Measurements from ENCODE around the gene NRGN.

The NRGN gene

DNA sequence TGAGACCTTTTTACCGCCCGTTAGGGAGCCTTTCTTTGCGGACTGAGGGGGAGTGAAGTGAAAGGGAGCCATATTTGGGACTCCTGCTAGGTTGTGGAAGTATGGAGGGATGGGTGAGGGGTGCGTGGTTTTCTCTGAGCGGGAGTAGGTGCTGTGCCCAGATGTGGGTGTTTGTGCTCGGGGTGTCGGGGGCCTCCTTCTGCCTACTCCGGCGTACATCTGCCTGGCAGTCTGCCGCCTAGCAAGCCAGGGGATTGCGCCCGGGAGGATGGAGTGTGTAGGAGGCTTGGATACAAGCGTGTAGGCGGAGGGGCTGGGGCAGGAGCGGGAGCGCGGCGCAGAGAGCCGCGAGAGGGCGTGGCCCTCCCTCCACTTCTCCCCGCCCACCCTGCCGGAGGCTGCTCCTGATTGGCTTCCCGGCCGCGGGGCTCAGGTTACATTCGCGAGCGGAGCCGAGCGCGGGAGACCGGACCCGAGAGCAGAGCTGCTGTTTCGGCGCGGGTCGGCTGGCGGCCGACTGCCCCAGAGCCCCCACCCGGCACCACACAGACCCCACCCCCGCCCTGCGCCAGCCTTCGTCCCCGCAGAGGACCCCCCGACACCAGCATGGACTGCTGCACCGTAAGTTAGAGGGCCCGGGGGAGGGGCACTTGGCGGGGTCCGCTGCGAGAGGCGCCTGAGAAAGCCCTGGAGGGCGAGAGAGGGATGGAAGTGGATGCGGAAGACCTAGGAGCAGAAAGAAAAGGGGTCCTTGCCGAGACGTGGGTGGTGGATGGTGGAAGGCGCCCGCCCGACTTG is at the start of gene NRGN:
TSS of gene NRGN (plus strand) at position 464 of the 798 bp plus-strand sequence. CDS start at position 607, 143 bp downstream.
- Histone ChIP-seq H3K9ac (ENCODE audit: low read depth in 1 of 2, low read length in 2 of 2) (peak within 1 kb of the TSS; percentile 35 to 38), H3K27ac (ENCODE audit: low read depth, low read length) (no peak within 1 kb of the TSS), H3K9me3 (ENCODE audit: control insufficient read depth in 1 of 2, low read length in 2 of 2) (no peaks in the 10 kb centered on the region), H3K36me3 (ENCODE audit: control insufficient read depth in 1 of 2, insufficient read depth in 2 of 2, low read length in 2 of 2) (no peaks in the 10 kb centered on the region), H3K27me3 (ENCODE audit: control insufficient read depth in 1 of 2, insufficient read depth in 2 of 2, low read length in 2 of 2) (peaks cover 36 to 40% of the 10 kb centered on the region in 2 donors), H3K4me1 (ENCODE audit: control insufficient read depth in 1 of 2, insufficient read depth in 2 of 2, low read length in 2 of 2) (peaks cover 15 to 17% of the 10 kb centered on the region in 2 donors), H3K4me3 (ENCODE audit: low read depth in 1 of 2, low read length in 2 of 2) (peak within 1 kb of the TSS; percentile 63 to 70)

DNA sequence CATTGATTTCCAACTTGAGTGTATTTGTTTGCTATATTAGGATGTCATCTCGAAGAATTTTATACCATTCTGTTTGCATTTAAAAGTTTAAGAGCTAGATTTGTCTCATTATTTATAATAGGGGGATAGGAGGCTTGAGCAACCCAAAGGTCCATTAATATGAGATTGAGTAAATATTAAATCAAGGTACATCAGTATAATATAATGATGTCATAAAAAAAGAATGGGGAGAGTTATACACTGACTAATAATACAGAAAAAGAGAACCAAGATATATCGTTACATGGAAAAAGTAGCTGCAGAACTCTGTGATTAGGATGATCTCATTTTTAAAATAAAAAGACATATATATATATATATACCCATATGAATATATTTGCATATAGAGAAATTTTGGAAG is 46.6 kb upstream of the NRGN start:
- Histone ChIP-seq H3K27ac (ENCODE audit: low read depth, low read length) (no peak overlapping the region), H3K9ac (ENCODE audit: low read depth in 1 of 2, low read length in 2 of 2) (no peak overlapping the region), H3K27me3 (ENCODE audit: control insufficient read depth in 1 of 2, insufficient read depth in 2 of 2, low read length in 2 of 2) (no peaks in the 10 kb centered on the region), H3K9me3 (ENCODE audit: control insufficient read depth in 1 of 2, low read length in 2 of 2) (no peaks in the 10 kb centered on the region), H3K4me3 (ENCODE audit: low read depth in 1 of 2, low read length in 2 of 2) (no peak overlapping the region), H3K4me1 (ENCODE audit: control insufficient read depth in 1 of 2, insufficient read depth in 2 of 2, low read length in 2 of 2) (no peaks in the 10 kb centered on the region), H3K36me3 (ENCODE audit: control insufficient read depth in 1 of 2, insufficient read depth in 2 of 2, low read length in 2 of 2) (no peaks in the 10 kb centered on the region)

DNA sequence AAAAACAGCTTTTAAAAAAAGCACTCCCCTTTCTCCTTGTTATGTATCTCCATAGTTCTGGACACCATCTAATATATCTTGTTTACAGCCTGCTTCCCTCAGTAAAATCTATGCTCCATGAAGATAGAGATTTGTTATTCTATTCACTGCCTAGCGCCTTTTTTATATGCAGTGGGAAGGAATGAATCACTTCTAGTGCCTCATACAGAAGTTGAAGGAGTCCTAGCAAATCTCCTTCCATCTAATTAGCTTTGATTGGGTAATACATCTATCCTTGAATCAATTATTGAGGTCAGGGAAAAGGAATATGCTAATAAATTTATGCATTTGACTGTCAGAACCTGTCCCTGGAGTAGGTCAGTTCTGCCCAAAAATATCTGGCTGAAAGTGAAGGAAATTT is 40.2 kb upstream of the NRGN start:
- Histone ChIP-seq H3K9ac (ENCODE audit: low read depth in 1 of 2, low read length in 2 of 2) (no peak overlapping the region), H3K4me1 (ENCODE audit: control insufficient read depth in 1 of 2, insufficient read depth in 2 of 2, low read length in 2 of 2) (no peaks in the 10 kb centered on the region), H3K36me3 (ENCODE audit: control insufficient read depth in 1 of 2, insufficient read depth in 2 of 2, low read length in 2 of 2) (no peaks in the 10 kb centered on the region), H3K27ac (ENCODE audit: low read depth, low read length) (no peak overlapping the region), H3K9me3 (ENCODE audit: control insufficient read depth in 1 of 2, low read length in 2 of 2) (no peaks in the 10 kb centered on the region), H3K4me3 (ENCODE audit: low read depth in 1 of 2, low read length in 2 of 2) (no peak overlapping the region), H3K27me3 (ENCODE audit: control insufficient read depth in 1 of 2, insufficient read depth in 2 of 2, low read length in 2 of 2) (peaks cover 0 to 2% of the 10 kb centered on the region in 2 donors)

DNA sequence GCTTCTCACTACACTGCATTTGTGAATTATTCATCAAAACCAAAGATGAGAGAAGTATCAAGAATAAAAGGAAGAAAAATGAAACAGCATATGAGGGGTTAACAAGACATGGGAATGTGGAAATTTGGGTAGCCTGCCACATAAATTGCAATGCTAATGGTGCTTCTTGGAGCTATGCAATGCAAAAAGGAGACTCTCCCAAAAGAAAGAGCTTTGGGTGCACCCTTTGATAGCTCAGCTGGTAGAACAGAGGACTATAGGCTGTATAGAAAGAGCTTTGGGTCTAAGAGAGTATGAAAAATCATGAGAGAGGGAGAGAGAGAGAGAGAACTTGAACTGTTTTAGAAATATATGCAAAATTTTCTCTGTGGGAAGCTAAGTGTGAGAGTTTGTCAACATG is 39.7 kb upstream of the NRGN start:
- peaks cover 0 to 2% of the 10 kb centered on the region in 2 donors for H3K27me3 ChIP-seq (ENCODE audit: control insufficient read depth in 1 of 2, insufficient read depth in 2 of 2, low read length in 2 of 2)
- no peak overlapping the region for H3K27ac ChIP-seq (ENCODE audit: low read depth, low read length)
- no peak overlapping the region for H3K4me3 ChIP-seq (ENCODE audit: low read depth in 1 of 2, low read length in 2 of 2)
- no peaks in the 10 kb centered on the region for H3K4me1 ChIP-seq (ENCODE audit: control insufficient read depth in 1 of 2, insufficient read depth in 2 of 2, low read length in 2 of 2)
- H3K9ac ChIP-seq (ENCODE audit: low read depth in 1 of 2, low read length in 2 of 2), result no peak overlapping the region
- no peaks in the 10 kb centered on the region for H3K9me3 ChIP-seq (ENCODE audit: control insufficient read depth in 1 of 2, low read length in 2 of 2)
- no peaks in the 10 kb centered on the region for H3K36me3 ChIP-seq (ENCODE audit: control insufficient read depth in 1 of 2, insufficient read depth in 2 of 2, low read length in 2 of 2)

DNA sequence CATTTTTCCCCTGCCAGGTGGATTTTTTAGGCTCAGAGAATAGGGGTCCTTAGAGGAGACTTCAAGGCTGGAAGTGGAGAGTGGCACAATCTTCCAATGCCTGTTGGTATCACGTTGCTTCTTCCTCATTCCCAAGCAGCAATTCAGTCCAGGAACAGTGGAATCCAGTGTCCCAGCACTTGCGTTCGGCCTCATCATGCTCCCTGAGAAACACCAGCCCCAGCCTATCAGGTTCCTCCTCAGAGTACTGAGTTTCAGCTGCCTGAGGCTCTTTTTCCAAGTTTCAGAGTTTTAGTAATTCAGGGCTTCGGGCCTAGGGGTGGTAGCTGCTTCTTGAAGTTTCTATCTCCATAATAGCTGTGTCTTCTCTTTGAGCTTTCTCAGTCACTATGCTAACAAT is 31.9 kb upstream of the NRGN start:
- no peak overlapping the region for H3K4me3 ChIP-seq (ENCODE audit: low read depth in 1 of 2, low read length in 2 of 2)
- H3K36me3 ChIP-seq (ENCODE audit: control insufficient read depth in 1 of 2, insufficient read depth in 2 of 2, low read length in 2 of 2), result no peaks in the 10 kb centered on the region
- H3K4me1 ChIP-seq (ENCODE audit: control insufficient read depth in 1 of 2, insufficient read depth in 2 of 2, low read length in 2 of 2), result no peaks in the 10 kb centered on the region
- H3K27ac ChIP-seq (ENCODE audit: low read depth, low read length), result no peak overlapping the region
- H3K27me3 ChIP-seq (ENCODE audit: control insufficient read depth in 1 of 2, insufficient read depth in 2 of 2, low read length in 2 of 2), result no peaks in the 10 kb centered on the region
- no peaks in the 10 kb centered on the region for H3K9me3 ChIP-seq (ENCODE audit: control insufficient read depth in 1 of 2, low read length in 2 of 2)
- H3K9ac ChIP-seq (ENCODE audit: low read depth in 1 of 2, low read length in 2 of 2), result no peak overlapping the region

DNA sequence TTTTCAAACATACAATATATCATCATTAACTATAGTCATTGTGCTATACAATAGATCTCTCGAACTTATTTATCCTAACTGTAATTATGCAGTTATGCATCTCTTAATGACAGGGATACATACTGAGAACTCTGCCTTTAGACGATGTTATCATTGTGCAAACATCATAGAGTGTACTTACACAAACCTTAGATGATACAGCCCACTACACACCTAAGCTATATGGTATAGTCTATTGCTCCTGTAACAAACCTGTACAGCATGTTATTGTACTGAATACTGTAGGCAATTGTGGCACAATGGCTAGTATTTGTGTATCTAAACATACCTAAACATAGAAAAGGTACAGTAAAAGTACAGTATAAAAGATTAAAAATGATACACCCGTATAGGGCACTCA is 27.4 kb upstream of the NRGN start:
- Histone ChIP-seq H3K36me3 (ENCODE audit: control insufficient read depth in 1 of 2, insufficient read depth in 2 of 2, low read length in 2 of 2) (no peaks in the 10 kb centered on the region), H3K27me3 (ENCODE audit: control insufficient read depth in 1 of 2, insufficient read depth in 2 of 2, low read length in 2 of 2) (peaks cover 5 to 14% of the 10 kb centered on the region in 2 donors), H3K27ac (ENCODE audit: low read depth, low read length) (no peak overlapping the region), H3K4me1 (ENCODE audit: control insufficient read depth in 1 of 2, insufficient read depth in 2 of 2, low read length in 2 of 2) (no peaks in the 10 kb centered on the region), H3K4me3 (ENCODE audit: low read depth in 1 of 2, low read length in 2 of 2) (no peak overlapping the region), H3K9me3 (ENCODE audit: control insufficient read depth in 1 of 2, low read length in 2 of 2) (no peaks in the 10 kb centered on the region), H3K9ac (ENCODE audit: low read depth in 1 of 2, low read length in 2 of 2) (no peak overlapping the region)

DNA sequence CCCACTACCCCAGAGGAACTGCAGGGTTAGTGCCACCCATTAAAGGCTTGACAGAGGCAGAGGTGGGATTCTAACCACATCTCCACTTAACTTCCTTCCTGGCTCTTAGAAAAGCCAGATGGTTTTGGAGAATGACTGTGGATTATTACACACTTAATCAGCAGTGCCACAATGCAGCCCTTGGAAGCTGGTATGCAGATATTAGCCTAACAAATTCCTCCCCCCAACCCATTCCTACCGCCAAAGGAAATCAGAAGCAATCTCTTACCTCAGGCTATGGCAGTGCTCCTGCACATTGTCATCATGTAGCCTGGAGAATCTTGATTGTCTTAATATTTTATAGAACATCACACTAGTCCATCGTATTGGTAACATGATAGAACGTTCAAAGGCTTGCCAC is 23.2 kb upstream of the NRGN start:
- H3K9me3 ChIP-seq (ENCODE audit: control insufficient read depth in 1 of 2, low read length in 2 of 2), result no peaks in the 10 kb centered on the region
- no peak overlapping the region for H3K4me3 ChIP-seq (ENCODE audit: low read depth in 1 of 2, low read length in 2 of 2)
- H3K27me3 ChIP-seq (ENCODE audit: control insufficient read depth in 1 of 2, insufficient read depth in 2 of 2, low read length in 2 of 2), result peaks cover 33 to 56% of the 10 kb centered on the region in 2 donors
- H3K9ac ChIP-seq (ENCODE audit: low read depth in 1 of 2, low read length in 2 of 2), result no peak overlapping the region
- H3K27ac ChIP-seq (ENCODE audit: low read depth, low read length), result no peak overlapping the region
- H3K36me3 ChIP-seq (ENCODE audit: control insufficient read depth in 1 of 2, insufficient read depth in 2 of 2, low read length in 2 of 2), result no peaks in the 10 kb centered on the region
- H3K4me1 ChIP-seq (ENCODE audit: control insufficient read depth in 1 of 2, insufficient read depth in 2 of 2, low read length in 2 of 2), result peaks cover 8 to 15% of the 10 kb centered on the region in 2 donors

DNA sequence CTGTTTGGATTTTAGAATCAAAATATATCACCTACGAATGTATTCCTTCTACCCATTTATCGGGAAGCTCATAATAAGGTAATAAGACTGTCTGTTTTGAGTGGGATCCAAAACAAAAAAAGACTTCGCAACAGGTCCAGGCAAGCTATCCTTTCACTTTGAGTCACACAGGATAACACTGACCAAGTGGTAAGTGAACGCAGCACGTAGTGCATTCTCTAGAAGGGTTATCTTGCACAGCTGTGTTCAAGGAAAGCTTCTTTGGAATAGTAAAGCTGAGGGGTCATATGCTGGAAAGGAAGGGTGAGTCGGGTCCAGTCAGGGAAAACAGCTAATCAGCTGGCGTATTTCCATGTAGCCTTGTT is 22.3 kb upstream of the NRGN start:
- Histone ChIP-seq H3K36me3 (ENCODE audit: control insufficient read depth in 1 of 2, insufficient read depth in 2 of 2, low read length in 2 of 2) (no peaks in the 10 kb centered on the region), H3K4me3 (ENCODE audit: low read depth in 1 of 2, low read length in 2 of 2) (peak overlapping the region; percentile 55 to 59), H3K27me3 (ENCODE audit: control insufficient read depth in 1 of 2, insufficient read depth in 2 of 2, low read length in 2 of 2) (peaks cover 33 to 57% of the 10 kb centered on the region in 2 donors), H3K9me3 (ENCODE audit: control insufficient read depth in 1 of 2, low read length in 2 of 2) (no peaks in the 10 kb centered on the region), H3K27ac (ENCODE audit: low read depth, low read length) (no peak overlapping the region), H3K9ac (ENCODE audit: low read depth in 1 of 2, low read length in 2 of 2) (peak overlapping the region in 1 of 2 donors; percentile 20), H3K4me1 (ENCODE audit: control insufficient read depth in 1 of 2, insufficient read depth in 2 of 2, low read length in 2 of 2) (peaks cover 8 to 15% of the 10 kb centered on the region in 2 donors)

DNA sequence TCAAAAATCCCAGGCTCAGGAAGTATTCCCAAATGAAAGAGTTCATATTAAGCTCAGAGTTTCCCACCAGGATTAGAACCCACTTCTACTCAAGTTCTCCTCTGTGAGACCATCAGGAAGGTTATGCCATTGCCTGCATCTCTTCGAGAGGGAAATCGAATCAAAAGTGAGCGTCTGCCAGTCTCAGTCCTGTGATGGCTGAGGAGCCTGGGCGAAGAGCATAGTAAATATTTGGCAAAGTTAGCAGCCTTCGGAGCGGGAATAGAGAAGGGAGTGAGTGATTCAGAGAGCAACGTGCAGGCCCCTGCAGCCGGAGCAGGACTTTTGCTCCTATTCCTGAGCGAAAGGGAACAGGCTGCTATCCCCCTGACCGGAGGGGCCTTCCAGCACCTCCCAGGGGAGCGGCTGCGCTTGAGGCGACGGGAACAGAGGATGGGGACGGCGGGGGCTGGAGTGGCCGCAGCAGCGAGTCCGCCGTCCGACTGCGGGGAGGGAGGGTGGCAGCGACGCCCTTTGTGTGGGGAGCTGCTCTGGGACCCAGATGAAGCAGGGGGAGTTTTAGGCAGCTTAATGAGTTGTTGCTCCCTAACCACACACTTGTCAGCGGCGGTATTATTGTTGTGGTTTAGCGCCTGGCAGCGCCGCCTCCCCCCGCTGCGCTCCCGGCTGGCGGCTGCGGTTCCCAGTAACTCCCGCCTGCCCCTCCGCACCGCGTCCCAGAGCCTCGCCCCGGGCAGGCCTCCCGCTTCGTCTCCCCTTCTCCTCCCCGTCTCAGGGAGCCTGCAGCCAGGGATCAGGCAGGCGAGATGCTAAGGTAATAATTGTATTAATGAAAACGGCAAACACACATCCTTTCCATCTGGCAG is 21.7 kb upstream of the NRGN start:
- no peaks in the 10 kb centered on the region for H3K9me3 ChIP-seq (ENCODE audit: control insufficient read depth in 1 of 2, low read length in 2 of 2)
- no peaks in the 10 kb centered on the region for H3K36me3 ChIP-seq (ENCODE audit: control insufficient read depth in 1 of 2, insufficient read depth in 2 of 2, low read length in 2 of 2)
- H3K27me3 ChIP-seq (ENCODE audit: control insufficient read depth in 1 of 2, insufficient read depth in 2 of 2, low read length in 2 of 2), result peaks cover 33 to 57% of the 10 kb centered on the region in 2 donors
- H3K4me1 ChIP-seq (ENCODE audit: control insufficient read depth in 1 of 2, insufficient read depth in 2 of 2, low read length in 2 of 2), result peaks cover 8 to 15% of the 10 kb centered on the region in 2 donors
- H3K9ac ChIP-seq (ENCODE audit: low read depth in 1 of 2, low read length in 2 of 2), result peak overlapping the region in 1 of 2 donors; percentile 20
- peak overlapping the region; percentile 55 to 59 for H3K4me3 ChIP-seq (ENCODE audit: low read depth in 1 of 2, low read length in 2 of 2)
- no peak overlapping the region for H3K27ac ChIP-seq (ENCODE audit: low read depth, low read length)

DNA sequence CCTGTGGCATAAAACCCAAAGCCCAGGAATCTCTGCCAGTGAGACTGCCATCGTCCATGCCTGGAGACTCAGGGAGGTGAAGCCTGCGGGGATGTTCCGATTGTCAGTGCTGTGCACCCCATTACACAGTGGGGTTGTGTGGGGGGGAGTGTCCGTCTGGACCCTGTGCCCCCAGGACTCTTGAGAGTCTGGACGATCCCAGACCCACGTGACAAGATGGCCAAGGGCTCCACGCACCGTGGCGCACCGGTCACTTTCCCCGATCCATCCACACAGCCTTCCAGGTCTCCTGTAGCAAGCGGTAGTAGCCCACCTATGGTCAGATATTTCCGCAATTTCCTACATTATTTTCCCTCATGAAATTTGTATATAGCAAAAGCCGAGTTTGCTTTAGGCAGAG is 20.9 kb upstream of the NRGN start:
- Histone ChIP-seq H3K27me3 (ENCODE audit: control insufficient read depth in 1 of 2, insufficient read depth in 2 of 2, low read length in 2 of 2) (peaks cover 33 to 57% of the 10 kb centered on the region in 2 donors), H3K4me1 (ENCODE audit: control insufficient read depth in 1 of 2, insufficient read depth in 2 of 2, low read length in 2 of 2) (peaks cover 8 to 15% of the 10 kb centered on the region in 2 donors), H3K9me3 (ENCODE audit: control insufficient read depth in 1 of 2, low read length in 2 of 2) (no peaks in the 10 kb centered on the region), H3K27ac (ENCODE audit: low read depth, low read length) (no peak overlapping the region), H3K9ac (ENCODE audit: low read depth in 1 of 2, low read length in 2 of 2) (no peak overlapping the region), H3K4me3 (ENCODE audit: low read depth in 1 of 2, low read length in 2 of 2) (no peak overlapping the region), H3K36me3 (ENCODE audit: control insufficient read depth in 1 of 2, insufficient read depth in 2 of 2, low read length in 2 of 2) (no peaks in the 10 kb centered on the region)
